HFF-Myc (cell line): ENCODE data around the gene RAB26.

ENCODE experiments used
- DNase-seq: peaks from one replicate; pipeline ENCODE4 v3.0.0-alpha.2; 2011; ENCODE audit warnings: low read depth; ENCODE audit errors: extremely low read depth
- H3K4me3 ChIP-seq: replicated peaks from 2 replicates; pipeline ENCODE4 v1.5.1; 2011; ENCODE audit warnings: low read depth, mild to moderate bottlenecking, control low read depth, low read length
- CTCF ChIP-seq: IDR thresholded peaks from 2 replicates; pipeline ENCODE4 v1.5.1; 2012; ENCODE audit warnings: mild to moderate bottlenecking, low read depth, low read length, control low read depth; ENCODE audit errors: missing control alignments

The RAB26 gene

DNA sequence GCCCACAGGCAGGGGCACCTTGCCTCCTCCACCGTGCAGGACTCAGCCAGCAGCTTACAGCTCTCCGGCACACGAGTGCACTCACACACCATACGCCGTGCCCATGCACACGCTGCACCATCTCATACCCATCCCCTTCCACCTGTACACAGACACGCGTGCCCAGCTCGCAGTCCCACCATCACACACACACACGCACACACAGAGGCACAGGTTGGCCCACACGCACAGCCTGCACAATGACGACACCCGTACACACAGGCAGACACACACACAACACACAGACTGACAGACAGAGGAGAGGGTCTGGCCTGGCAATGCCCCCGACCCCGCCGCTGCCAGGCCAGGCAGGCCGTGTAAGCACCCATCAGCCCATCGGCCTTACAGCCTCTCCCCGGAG lies 35.9 kb downstream of the RAB26 start:
- no peak overlapping the region for H3K4me3 ChIP-seq
- no peak for DNase-seq
- TF ChIP-seq CTCF = no peak

GRCh38 chr16:2184962-2185361 lies 36.5 kb downstream of the RAB26 start:
- no peak for DNase-seq
- no peak overlapping the region for H3K4me3 ChIP-seq
- no peak for TF ChIP-seq CTCF

DNA sequence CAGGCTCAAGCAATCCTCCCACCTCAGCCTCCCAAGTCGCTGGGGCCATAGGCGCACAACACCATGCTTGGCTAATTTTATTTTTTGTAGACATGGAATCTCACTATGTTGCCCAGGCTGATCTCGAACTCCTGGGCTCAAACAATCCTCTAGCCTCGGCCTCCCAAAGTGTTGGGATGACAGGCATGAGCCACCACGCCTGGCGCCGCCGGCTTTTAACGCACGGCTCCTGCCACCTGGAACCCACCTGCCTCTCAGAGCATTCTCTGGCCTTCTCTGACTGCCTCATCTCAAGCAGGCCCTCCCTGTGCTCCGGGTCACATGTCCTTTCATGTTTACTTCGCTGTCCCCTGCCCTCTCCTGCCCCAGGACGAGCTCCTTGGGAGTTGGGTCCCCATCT lies 37.6 kb downstream of the RAB26 start:
- DNase-seq = no peak
- TF ChIP-seq CTCF = no peak
- H3K4me3 ChIP-seq = no peak overlapping the region

DNA sequence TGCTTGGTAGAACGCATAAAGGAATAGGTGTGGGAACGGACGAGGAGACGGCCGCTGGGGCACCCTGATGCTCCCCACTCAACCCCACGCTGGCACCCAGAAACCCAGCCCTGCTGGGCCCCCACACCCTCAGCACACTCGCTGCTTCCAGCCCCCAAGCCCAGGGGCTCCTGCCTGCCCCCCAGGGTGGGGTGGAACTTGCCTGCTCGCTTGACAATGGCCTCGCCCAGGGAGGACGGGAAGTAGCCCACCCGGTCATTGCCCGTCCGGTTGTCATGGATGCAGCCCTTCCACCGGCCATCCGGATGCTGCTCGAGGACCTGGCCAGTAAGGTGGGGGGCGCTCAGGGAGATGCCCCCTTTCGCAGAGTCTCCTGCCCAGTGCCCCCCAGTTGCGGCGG lies 38.1 kb downstream of the RAB26 start:
- DNase-seq = no peak
- TF ChIP-seq CTCF = no peak
- H3K4me3 ChIP-seq = no peak overlapping the region

GRCh38 chr16:2187212-2187611 lies 38.8 kb downstream of the RAB26 start:
- DNase-seq = no peak
- no peak overlapping the region for H3K4me3 ChIP-seq
- TF ChIP-seq CTCF = no peak

DNA sequence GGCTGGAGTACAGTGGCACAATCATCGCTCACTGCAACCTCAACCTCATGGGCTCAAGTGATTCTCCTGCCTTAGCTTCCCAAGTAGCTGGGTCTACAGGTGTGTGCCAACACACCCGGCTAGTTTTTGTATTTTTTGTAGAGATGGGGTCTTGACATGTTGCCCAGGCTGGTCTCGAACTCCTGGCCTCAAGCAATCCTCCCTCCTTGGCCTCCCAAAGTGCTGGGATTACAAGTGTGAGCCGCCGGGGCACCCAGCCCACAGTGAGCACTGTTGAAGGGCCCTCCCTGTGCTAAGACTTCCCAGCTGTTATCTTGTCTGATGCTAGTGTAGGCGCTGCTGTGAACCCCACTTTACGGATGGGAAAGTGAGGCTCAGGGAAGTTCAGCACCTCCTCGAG lies 40.0 kb downstream of the RAB26 start:
- H3K4me3 ChIP-seq = no peak overlapping the region
- no peak for DNase-seq
- no peak for TF ChIP-seq CTCF

DNA sequence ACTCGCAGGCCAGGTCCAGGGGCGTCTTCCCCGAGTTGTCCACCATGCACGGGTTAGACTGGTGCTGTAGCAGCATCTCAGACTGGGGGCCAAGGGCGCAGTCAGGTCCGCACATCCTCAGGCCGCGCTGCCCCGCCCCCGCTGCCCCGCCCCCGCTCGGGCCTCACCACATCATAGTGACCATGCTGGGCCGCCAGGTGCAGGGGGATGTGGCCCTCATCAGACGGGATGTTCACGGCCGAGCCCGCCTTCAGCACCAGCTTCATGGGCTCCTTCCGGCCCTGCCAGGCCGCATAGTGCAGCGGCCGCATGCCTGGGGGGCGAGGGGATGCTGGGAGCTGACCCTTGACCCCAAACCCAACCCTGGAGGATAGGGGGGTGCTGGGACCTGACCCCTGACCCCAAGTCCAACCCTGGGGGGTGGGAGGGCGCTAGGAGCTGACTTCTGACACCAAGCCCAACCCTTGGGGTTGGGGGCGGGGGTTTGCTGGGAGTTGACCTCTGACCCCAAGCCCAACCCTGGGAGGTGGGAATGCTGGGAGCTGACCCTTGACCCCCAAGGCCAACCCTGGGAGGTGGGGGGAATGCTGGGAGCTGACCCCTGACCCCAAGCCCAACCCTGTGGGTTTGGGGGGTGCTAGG lies 40.9 kb downstream of the RAB26 start:
- no peak overlapping the region for H3K4me3 ChIP-seq
- TF ChIP-seq CTCF = no peak
- DNase-seq = no peak
